Endothelial cell (in vitro differentiated cells): ENCODE results near the gene ZC3H11A. TPM values are rescaled to one million over a fixed set of nuclear protein-coding genes. Genes with fewer than 3 reads are reported as not detected.

Experiments used
- DNase-seq: peaks from one replicate; pipeline ENCODE4 v3.0.0; 2021; ENCODE audit warnings: low spot score
- H3K27ac Mint-ChIP-seq: one replicate; pipeline ENCODE4 v1.8.0; 2021; ENCODE audit warnings: mixed read lengths, inconsistent platforms; ENCODE audit not compliant: unreplicated experiment
- H3K27me3 Mint-ChIP-seq: one replicate; pipeline ENCODE4 v1.8.0; 2021; ENCODE audit warnings: mild to moderate bottlenecking, moderate library complexity, mixed read lengths, inconsistent platforms; ENCODE audit not compliant: unreplicated experiment
- H3K36me3 Mint-ChIP-seq: one replicate; pipeline ENCODE4 v1.8.0; 2021; ENCODE audit warnings: mild to moderate bottlenecking, low read depth, mixed read lengths, inconsistent platforms; ENCODE audit not compliant: unreplicated experiment
- H3K4me1 Mint-ChIP-seq: one replicate; pipeline ENCODE4 v1.8.0; 2021; ENCODE audit warnings: mild to moderate bottlenecking, mixed read lengths, inconsistent platforms; ENCODE audit not compliant: unreplicated experiment
- H3K4me3 Mint-ChIP-seq: one replicate; pipeline ENCODE4 v1.8.0; 2021; ENCODE audit warnings: mild to moderate bottlenecking, mixed read lengths, inconsistent platforms; ENCODE audit not compliant: unreplicated experiment
- H3K9me3 Mint-ChIP-seq: one replicate; pipeline ENCODE4 v1.8.0; 2021; ENCODE audit warnings: mixed read lengths, inconsistent platforms; ENCODE audit not compliant: unreplicated experiment
- total RNA-seq: library from RNA; stranded (reverse); fragmentation: NEBNext Ultra II Directional; extraction: Animal tissue kit (Norgen Biotek cat#: 25700); gene quantifications from one replicate; pipeline ENCODE4 v1.2.1, GENCODE V29; 2021; ENCODE audit not compliant: unreplicated experiment
- TF ChIP-seq, protein P1 (sequence below): fragments of 200-600 bp; sonication (generic); IDR thresholded peaks from one replicate; pipeline ENCODE4 v1.5.0; 2021; ENCODE audit warnings: antibody characterized with exemption; ENCODE audit not compliant: unreplicated experiment

ZC3H11A gene
- total RNA-seq, 1 donor from 2014 or later: 85.9 TPM

- no peaks in the 10 kb centered on the region for H3K27me3 Mint-ChIP-seq
- H3K36me3 Mint-ChIP-seq: no peaks in the 10 kb centered on the region
- H3K4me3 Mint-ChIP-seq: no peak within 1 kb of the TSS
- TF ChIP-seq, protein P1, sequence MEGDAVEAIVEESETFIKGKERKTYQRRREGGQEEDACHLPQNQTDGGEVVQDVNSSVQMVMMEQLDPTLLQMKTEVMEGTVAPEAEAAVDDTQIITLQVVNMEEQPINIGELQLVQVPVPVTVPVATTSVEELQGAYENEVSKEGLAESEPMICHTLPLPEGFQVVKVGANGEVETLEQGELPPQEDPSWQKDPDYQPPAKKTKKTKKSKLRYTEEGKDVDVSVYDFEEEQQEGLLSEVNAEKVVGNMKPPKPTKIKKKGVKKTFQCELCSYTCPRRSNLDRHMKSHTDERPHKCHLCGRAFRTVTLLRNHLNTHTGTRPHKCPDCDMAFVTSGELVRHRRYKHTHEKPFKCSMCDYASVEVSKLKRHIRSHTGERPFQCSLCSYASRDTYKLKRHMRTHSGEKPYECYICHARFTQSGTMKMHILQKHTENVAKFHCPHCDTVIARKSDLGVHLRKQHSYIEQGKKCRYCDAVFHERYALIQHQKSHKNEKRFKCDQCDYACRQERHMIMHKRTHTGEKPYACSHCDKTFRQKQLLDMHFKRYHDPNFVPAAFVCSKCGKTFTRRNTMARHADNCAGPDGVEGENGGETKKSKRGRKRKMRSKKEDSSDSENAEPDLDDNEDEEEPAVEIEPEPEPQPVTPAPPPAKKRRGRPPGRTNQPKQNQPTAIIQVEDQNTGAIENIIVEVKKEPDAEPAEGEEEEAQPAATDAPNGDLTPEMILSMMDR: no peak
- no peak within 1 kb of the TSS for H3K27ac Mint-ChIP-seq
- peaks cover 6% of the 10 kb centered on the region for H3K4me1 Mint-ChIP-seq
- no peaks in the 10 kb centered on the region for H3K9me3 Mint-ChIP-seq
- DNase-seq: no peak
Observed at GRCh38 chr1:203765029-203765837, 30.2 kb upstream of the ZC3H11A start, which contains the start of gene LAX1. TSS of gene LAX1 (plus strand) at chr1:203765183. CDS start at chr1:203765566, 383 bp downstream.

DNA sequence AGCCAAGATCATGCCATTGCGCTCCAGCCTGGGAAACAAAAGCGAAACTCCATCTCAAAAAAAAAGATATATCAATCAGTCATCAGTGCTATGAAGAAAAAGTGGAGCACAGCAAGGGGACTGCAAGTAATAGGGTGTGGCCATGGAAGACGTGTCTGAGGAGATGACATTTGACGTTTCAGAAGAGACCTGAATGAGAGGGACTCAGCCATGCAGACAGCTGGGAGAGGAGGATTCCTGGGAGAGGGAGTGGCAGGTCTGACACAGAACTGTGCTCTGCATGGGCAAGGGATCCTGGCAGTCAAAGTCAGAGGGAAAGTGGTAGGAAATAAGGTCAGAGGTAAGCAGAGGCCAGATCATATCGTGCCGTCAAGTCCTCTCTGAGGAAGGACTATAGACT, 27.2 kb upstream of the ZC3H11A start:
- no peak overlapping the region for H3K27ac Mint-ChIP-seq
- no peak overlapping the region for H3K4me3 Mint-ChIP-seq

DNA sequence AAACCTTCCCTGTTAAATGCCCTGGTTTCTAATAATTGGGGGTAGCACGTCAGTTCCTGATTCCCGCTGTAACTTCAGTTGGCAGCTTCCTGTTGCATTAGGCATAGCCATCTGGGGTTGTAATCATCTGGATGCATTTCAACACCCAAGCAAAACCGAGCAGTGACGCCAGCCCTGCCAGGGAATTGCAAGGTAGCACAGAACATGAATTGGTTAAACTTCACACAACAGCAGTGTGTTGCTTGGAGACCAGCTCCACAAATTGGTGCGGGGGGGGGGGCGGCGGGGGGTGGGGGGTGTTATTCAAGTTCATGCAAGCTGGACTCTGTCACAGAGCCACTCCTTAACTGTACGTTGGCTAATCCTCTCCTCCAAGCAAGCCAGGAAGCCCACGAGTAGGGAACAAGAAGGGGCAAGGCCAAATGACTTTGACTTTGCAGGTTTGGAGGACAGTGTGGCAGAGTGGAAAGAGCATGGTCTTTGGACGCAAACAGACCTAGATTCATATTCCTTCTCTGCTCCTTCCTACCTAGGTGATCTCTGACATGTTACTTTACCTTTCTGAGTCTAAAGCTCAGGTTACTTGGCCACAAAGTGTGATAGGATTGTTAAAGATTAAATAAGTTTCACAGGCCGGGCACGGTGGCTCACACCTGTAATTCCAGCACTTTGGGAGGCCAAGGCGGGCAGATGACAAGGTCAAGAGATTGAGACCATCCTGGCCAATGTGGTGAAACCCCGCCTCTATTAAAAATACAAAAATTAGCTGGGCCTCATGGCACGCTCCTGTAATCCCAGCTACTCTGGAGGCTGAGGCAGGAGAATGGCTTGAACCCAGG, 25.7 kb upstream of the ZC3H11A start:
- Mint-ChIP-seq H3K27ac (no peak overlapping the region), H3K9me3 (no peaks in the 10 kb centered on the region), H3K27me3 (no peaks in the 10 kb centered on the region), H3K4me1 (peaks cover 13% of the 10 kb centered on the region), H3K4me3 (no peak overlapping the region), H3K36me3 (no peaks in the 10 kb centered on the region)
- DNase-seq: peak; percentile 12
- TF ChIP-seq, protein P1: no peak

More for the DNA sequence above, 27.2 kb upstream of the ZC3H11A start:
- peaks cover 13% of the 10 kb centered on the region for H3K4me1 Mint-ChIP-seq
- TF ChIP-seq, protein P1: no peak
- no peaks in the 10 kb centered on the region for H3K27me3 Mint-ChIP-seq
- H3K9me3 Mint-ChIP-seq: no peaks in the 10 kb centered on the region
- no peaks in the 10 kb centered on the region for H3K36me3 Mint-ChIP-seq
- DNase-seq: no peak

GRCh38 chr1:203771901-203772301, 23.5 kb upstream of the ZC3H11A start:
- Mint-ChIP-seq H3K36me3 (no peaks in the 10 kb centered on the region), H3K4me1 (peaks cover 20% of the 10 kb centered on the region)

More at GRCh38 chr1:203771901-203772301, 23.5 kb upstream of the ZC3H11A start:
- no peak overlapping the region for H3K4me3 Mint-ChIP-seq
- H3K27me3 Mint-ChIP-seq: no peaks in the 10 kb centered on the region
- no peaks in the 10 kb centered on the region for H3K9me3 Mint-ChIP-seq
- no peak for DNase-seq
- no peak overlapping the region for H3K27ac Mint-ChIP-seq
- TF ChIP-seq, protein P1: no peak
